ENCODE results near the gene C3.
"Not testable (repeated sequence)": the region's sequence is repeated elsewhere in the genome, so short reads cannot be mapped to it uniquely, and the experiment has no call there.

The C3 gene

DNA sequence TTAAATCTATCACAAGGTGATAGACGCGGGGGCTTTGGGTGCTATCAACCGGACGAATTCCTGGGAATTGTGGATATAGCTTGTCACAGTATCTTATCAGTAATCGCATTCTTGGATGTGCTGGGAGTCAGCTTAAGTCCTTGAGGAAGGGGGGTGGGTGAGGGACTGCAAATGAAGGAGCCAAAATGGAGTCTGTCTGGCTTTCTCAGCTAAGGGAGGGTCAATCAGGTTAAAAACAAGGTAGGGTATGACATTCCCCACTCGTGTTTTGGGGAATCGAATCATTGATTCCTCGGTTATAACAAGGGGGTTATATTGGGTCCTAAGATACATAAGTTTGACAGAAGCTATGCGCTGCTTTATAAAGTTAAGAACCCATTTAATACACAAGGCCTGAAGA lies 64.1 kb downstream of the C3 start:
- not testable (repeated sequence) for DNase-seq

DNA sequence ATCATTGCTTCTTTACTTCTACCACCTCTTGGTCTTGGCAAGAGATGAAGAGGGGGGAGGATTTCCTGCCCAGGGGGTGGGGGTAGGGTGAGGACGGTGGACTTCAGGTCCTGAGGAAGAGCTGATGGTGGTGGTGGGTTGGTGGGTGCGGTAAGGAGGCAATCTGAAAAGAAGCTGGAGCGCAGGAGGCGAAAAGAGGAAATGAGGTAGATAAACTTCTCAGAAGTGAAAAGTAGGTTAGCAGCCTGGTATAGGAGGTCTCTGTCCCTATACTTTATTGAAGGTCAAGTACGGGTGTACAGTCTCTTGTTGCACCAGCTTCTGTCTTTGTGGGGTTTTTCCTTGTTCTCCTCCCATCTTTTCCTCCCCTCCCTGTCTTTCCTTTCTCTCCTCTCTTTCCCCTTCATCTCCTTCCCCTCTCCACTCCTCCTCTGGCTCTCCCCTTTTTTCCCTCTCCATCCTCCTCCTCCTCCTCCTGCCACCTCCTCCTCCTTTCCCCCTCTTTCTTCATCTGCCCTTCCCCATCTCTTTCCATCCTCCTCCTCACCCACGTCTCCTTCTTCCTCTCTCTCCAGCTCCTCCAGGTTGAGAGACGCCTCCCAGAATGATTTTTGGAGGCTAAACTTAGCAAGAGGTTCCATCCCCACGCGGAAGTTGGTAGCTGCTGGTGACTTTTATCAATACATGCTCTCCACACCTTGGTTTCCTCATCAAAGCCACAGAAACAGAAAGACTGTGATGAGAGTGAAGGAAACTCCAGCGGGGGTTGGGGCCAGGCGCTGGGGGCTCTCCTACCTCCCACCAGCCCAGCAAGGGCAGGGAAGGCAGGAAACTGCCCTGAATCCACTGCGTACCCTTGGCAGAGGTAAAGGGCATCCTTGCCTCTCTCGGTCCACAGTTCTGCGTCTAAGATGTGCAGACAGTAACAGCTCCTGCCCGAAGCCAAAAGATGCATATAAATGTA lies 65.8 kb downstream of the C3 start:
- DNase-seq = peak; percentile 85

DNA sequence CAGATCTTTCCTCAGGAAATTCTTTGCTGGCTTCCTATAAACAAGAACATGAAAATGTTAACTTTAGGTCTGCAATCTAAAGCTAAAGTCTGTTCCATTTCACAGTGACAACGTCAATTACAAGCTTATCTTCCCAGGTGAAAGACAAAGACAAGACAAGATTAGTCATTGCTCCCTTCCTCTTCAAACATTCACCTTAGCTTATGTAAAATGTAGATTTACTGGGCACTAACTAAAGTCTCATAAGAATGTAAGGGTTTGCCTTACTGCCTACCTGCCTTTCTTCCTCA lies 67.7 kb downstream of the C3 start:
- no peak for DNase-seq

DNA sequence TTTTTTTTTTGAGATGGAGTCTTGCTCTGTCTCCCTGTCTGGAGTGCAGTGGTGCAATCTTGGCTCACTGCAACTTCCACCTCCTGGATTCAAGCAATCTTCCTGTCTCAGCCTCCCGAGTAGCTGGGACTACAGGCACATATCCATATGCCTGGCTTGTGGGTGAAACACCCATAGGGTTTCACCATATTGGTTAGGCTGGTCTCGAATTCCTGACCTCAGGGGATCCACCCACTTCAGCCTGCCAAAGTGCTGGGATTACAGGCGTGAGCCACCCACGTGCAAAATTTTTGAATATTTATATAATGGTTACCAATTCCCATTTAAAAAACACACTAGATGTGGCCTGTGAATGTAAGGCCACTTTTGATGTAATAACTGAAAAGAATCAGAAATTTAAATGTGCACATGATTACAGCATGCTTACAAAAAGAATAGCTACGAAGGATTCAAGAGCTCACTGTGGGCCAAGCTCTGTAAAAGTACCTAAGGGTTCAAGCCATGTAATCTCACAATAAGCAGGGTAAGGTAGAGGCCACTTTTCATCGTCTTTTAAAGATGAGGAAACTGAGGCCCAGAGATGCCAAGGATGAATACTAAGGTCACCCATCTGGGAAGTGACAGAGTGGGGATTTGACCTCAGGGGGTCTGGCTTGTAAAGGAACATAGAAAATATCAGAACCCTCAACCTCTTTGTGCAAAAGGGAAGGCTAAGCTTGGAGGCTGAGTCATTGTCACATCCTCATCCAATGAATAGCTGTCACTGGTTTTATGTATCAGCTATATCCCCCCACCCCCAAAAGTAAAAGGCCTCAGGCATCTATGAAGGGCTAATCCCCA lies 68.3 kb downstream of the C3 start:
- DNase-seq = no peak

DNA sequence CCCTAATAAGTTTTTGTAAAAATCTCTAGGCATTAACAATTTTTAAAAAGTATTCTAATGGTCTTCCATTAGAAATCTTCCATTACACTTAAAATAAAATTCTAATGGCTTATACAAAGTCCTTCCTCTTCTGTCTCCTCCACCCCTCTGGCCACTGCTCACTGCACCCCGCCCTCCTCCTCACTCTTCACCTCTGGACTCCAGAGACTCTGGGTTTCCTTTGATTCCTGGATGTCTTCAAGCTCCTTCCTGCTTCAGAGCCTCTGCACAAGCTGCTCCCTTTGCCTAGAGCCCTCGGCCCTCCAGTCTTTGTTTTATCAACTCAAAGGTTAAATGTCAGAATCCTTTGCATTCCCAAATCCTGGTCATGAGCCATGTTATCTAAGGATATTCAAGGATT lies 71.3 kb downstream of the C3 start:
- peak; percentile 49 for DNase-seq

DNA sequence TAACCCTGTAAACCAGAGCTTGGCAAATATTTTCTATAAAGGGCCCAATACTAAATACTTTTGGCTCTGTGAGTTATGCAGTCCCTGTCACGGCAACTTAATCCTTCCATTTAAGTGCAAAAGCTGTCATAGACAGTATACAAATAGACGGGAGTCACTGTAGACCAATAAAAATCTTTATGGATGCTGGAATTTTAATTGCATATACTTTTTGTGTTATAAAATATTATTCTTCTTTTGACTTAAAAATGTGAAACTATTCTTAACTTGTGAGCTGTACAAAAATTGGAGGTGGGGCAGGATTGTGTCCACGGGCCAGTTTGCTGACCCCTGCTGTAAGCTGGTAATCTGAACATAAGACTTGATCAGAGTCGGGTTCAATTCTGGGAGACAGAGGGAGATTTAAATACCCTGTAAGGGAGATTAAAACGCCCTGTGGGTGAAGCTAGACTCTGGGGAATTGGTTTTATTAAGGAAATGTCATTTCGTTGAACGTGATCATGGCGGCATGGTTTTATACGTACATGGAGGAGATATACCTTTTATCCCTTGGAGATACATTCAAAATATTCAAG lies 72.2 kb downstream of the C3 start:
- peak; percentile 0 for DNase-seq

DNA sequence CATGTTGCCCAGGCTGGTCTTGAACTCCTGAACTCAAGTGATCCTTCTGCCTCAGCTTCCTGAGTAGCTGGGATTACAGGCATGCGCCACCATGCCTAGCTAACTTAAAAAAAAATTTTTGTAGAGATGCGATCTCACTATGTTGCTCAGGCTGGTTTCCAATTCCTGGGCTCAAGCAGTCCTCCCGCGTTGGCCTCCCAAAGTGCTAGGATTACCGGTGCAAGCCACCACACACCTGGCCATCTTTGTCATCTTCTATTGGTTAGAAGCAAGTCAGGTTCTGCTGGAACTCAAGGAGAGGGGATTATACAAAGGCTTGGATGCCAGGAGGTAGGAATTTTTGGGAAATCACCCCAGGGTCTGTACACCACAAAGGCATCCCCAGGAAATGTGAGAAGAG lies 75.7 kb downstream of the C3 start:
- DNase-seq = peak; percentile 41

DNA sequence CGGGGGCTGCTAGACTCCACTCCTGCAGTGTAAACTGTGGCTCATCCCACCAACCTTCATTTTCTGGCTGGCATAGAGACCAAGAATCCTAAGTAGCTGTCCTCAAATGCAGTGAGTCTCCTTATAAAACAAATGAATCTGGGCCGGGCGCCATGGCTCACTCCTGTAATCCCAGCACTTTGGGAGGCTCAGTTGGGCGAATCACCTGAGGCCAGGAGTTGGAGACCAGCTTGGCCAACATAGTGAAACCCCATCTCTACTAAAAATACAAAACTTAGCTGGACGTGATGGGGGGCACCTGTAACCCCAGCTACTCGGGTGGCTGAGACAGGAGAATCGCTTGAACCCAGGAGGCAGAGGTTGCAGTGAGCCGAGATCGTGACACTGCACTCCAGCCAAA lies 80.1 kb downstream of the C3 start:
- not testable (repeated sequence) for DNase-seq

DNA sequence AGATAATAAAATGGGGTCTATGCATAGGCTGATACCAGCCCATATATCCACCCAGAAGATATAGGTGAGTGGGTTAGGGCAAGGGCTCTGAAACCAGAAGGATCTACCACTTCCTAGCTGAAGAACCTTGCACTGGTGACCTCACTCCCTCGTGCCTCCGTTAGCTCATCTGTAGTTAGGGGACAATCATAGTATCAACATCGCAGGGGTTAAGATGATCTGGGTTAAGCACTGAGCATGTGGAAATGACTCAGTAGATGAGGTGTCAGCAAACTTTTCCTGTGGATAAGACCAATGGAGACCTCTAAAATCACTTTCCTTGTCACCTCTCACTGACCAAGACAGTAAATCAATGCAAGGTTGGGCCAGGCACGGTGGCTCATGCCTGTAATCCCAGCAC lies 81.0 kb downstream of the C3 start:
- no peak for DNase-seq

DNA sequence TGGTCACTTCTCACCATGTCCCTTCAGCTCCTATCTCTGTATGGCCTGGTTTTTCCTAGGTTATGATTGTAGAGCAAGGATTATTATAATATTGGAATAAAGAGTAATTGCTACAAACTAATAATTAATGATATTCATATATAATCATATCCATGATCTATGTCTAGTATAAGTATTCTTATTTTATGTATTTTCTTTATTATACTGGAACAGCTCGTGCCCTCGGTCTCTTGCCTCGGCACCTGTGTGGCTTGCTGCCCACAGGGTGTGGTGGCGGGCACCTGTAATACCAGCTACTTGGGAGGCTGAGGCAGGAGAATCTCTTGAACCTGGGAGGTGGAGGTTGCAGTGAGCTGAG lies 87.0 kb downstream of the C3 start:
- not testable (repeated sequence) for DNase-seq

DNA sequence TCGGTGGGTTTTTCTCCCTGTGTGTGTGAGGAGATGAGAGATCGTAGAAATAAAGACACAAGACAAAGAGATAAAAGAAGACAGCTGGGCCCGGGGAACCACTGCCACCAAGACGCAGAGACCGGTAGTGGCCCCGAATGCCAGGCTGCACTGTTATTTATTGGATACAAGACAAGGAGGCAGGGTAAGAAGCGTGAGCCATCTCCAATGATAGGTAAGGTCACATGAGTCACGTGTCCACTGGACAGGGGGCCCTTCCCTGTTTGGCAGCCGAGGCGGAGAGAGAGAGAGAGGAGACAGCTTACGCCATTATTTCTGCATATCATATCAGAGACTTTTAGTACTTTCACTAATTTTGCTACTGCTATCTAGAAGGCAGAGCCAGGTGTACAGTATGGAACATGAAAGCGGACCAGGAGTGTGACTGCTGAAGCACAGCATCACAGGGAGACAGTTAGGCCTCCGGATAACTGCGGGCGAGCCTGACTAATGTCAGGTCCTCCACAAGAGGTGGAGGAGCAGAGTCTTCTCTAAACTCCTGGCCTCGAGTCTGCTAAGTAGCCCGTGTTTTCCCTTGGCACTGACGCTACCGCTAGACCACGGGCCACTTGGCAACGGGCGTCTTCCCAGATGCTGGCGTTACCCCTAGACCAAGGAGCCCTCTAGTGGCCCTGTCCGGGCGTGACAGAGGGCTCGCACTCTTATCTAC lies 87.5 kb downstream of the C3 start:
- DNase-seq = peak; percentile 79

DNA sequence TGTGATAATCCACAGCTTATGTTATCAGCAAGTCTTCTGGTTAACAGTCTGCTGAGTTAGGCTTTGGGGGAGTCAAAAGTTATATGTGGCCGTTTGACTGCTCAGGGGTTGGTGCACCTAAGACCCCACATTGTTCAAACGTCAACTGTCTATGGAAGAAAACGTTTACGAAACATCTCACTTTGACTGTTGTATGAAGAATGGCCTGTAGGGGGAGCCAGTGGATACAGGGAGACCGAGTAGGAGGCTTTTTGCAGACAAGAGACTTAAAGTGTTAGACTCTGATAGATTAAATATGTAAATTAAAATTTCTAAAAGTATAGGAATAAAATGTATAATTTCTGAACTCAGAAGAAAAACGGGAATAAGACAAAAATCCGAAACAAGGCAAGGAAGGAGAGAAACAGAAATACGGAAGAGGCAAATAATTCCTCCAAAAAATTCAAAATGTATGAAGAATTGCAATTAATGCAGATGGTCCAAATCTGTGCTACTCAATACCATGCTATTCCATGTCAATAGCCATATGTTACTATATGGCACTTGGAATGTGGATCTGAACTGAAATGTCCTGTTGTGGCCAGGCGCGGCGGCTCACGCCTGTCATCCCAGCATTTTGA lies 88.3 kb downstream of the C3 start:
- peak; percentile 88 for DNase-seq

Data from activated effector memory CD4-positive, alpha-beta T cell treated with anti-CD3 and anti-CD28 coated beads, Interleukin-2, amount 50 U/mL, for 16 hours (primary cell).